HG03565 (cell line): ENCODE measurements around the gene TSPAN18.

ENCODE experiments used
- ATAC-seq: cut with Tn5 transposase; IDR thresholded peaks from one replicate; pipeline ENCODE4 v1.9.1; 2021; ENCODE audit warnings: mild to moderate bottlenecking, moderate library complexity; ENCODE audit not compliant: unreplicated experiment

TSPAN18 gene

DNA sequence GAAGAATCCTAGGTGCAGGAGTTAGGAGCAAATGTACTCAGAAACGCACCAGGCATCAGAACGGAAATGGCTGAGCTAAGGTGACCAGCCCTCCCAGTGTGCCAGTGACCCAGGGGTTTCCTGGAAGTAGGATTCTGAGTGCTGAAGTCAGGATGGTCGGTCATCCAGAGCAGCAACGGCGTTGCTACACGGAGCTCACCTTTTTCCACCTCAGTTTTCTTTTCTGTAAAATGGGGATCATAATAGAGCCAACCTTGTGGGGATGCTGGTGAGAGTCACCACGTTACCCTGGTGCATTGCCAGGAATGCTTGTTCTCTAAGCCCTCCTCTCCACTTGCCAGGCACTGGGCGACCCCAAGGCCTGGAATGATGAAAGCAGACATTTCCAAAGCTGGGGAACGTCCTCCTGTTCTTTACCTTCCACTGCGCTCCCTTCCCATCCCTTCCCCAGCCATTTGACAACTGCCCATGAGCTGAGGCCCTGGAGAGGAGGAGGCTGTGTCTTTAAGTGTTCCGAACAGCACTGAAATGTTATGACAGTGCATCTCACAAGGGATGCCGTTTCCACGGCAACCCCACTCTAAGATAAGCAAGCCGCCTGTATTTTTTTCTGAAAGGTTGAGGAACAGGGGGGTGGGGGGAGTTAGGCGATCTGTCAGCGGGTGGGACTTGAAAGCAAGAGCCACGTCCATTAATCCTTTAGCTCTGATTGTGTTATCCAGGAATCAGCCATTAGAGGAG lies 66.8 kb downstream of the TSPAN18 start:
- no peak for ATAC-seq

GRCh38 chr11:44795803-44796535 lies 69.2 kb downstream of the TSPAN18 start:
- ATAC-seq, result no peak

DNA sequence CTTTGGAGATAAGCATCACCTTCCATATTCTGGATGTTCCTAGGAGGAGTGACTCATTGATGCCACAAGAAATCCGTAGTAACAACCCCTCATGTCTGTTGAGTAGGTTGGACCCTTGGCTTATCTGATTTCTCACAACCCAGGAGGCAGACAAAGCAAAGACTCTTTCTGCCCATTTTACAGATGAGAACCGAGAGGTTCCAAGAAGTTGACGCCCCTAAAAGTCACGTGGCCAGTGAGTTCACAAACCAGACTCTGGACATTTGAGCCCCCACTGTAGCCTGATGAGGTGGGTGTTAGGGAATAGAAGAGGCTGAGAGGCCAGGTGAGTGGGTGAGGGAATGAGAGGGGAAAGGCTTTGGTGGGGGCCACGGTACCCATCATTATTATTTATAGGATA lies 70.3 kb downstream of the TSPAN18 start:
- no peak for ATAC-seq

- ATAC-seq, result no peak
These were observed 71.3 kb downstream of the TSPAN18 start for GRCh38 chr11:44797886-44798606.

DNA sequence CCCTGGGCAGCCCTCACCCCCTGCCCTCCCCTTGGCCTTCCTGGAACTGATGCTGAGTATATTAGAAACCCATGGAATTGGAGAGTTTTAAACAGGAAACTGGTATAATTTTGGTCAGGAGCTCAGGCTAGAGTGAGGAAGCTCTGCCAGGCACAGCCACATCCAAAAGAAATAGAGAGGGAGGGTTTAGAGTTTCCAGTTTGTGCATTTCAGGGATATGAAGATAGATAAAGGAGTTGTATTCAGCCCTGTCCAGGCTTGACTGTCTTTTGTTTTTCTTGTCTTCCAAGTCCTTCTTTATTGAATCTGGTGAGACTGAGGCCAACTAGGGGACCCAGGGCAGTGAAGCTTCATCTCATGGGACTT lies 71.8 kb downstream of the TSPAN18 start:
- ATAC-seq, result no peak

- no peak for ATAC-seq
These were observed 72.2 kb downstream of the TSPAN18 start for GRCh38 chr11:44799012-44799411.

- ATAC-seq, result no peak
These were observed 75.6 kb downstream of the TSPAN18 start for GRCh38 chr11:44802347-44802746.

DNA sequence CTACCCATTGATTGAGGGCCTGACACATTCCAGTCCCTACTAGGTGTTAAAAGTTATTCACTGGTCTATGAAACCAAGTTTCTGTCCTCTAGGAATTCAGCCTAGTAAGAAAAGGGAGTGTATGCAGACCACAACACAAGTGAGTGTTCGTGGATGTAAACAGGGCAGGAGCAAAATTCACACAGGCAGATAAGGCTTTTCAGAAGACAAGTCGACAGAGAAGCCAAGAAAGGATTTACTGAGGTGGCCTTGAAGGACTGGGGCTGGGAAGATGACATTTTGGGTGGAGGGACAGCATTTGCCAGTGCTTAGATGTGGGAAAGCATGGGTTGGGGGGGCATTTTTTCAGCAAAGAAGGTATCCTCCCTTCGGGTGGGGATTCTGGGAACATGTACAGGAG lies 76.2 kb downstream of the TSPAN18 start:
- no peak for ATAC-seq

- no peak for ATAC-seq
These were observed 78.0 kb downstream of the TSPAN18 start for GRCh38 chr11:44804449-44805437.

GRCh38 chr11:44805596-44805995 lies 78.8 kb downstream of the TSPAN18 start:
- no peak for ATAC-seq

DNA sequence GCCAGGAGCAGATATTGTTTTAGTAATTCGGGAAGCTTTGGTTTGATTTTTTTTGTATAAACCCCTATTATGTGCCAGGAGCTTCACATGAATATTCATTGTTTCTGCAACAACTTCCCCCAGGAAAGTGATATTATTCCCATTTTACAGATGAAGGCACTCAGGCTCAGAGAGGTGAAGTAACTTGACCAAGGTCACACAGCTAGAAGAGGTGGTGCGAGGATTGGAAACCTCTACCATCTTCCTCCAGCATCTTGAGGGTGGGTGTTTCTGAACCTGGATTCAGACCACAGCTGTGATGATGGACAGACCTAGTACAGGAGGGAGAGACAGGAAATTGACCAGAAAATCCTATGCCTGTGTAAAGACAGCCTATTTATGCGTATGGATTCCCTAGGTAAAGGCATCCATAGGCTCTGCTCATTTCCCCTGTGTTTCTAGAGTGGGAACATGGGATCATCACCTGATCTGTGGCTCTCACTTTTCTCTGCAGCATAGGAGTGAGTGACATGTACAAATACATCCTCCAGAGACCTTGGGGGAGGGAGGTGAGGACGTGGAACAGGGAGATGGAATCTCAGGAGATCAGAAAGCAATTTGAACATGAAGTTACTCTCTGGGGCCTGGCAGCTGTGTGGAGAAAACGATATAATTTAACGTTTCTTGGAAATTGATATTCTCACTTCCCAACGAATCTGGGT lies 81.4 kb downstream of the TSPAN18 start:
- no peak for ATAC-seq

DNA sequence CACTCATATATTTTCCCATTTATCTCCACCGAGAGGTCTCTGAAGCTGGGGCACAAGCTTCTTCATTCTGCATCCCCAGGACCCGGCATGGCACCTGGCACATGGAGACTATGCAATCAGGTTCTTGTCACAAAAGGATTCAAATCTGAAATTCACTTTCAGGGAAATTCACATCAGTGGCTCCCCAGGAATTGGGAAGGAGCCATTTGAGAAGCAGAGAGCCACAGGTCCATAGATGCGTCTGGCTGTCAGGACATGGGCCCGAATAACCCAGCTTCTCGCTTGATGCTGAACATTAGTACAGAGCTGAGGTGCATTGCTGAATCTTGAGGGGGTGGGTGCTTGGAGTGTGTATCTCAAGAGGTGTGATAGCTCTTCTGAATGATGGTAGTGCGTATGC lies 82.5 kb downstream of the TSPAN18 start:
- ATAC-seq, result no peak

GRCh38 chr11:44811841-44812448 lies 85.2 kb downstream of the TSPAN18 start:
- no peak for ATAC-seq

DNA sequence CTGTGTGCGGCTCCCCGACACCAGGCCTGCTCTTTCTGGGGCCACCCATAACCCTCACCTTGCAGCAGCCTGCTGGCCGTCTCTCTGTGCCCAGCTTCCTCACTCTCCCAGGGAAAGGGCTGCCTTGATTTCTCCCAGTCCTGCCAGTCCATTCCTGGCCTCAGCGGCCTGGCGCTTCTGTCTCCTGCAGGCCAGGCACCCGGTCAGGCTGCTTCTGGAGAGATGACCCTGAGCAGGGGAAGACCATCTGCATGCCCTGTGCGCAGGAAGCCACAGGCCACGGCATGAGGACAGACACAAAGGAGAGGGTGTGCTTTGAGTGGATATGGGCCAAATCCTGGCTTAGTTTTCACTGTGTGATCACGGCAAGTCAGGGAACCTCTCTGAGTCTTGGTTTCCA lies 86.2 kb downstream of the TSPAN18 start:
- ATAC-seq, result no peak

DNA sequence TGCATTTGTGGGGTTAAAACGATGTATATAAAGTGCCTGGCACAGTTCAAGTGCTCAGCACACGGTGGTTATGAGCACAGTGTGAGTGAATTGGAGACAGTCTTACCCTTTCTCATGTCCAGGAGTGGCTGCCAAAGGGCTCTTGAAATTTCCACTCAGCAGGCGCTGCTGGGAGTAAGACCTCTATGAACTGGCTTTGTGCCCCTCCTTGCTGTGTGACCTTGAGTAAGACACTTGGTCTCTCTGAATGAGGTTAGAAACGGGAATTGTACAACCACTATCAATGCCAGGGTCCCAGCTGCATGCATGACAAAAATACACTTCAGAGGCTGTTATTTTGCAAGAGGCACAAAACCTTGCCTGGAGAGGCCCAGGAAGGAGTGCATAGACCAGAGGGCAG lies 86.6 kb downstream of the TSPAN18 start:
- no peak for ATAC-seq

DNA sequence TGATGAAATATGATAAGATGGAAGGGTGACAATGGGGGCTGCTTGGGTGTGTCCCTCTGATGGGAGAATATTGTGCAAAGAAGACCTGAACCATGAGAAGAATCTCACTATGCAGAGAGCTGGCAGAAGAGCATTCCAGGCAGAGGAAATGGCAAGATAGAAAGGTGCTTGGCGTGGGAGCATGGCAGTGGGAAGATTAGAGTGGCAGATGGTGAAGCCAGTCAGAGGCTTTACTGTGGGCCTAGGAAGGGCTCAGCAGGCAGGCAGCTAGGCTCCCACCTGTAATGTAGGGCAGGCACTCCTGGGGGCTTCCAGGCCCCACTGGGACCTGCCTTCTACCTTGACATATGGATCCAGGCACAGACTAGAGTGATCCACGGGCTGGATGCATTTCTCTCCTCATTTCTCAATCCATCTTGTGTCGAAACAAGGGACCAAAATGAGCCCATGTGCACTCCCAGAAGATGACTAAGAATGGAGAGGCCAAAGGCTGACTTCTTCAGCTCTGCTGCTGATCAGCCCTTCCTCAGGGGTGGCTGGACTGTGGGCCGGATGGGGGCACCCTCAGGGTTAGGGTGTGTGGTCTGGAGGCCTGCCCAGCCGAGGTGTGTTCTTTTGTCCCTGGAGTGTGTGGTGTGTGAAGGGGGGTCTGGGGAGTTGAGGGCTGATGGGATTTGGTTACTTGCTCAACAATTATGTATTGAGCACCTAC lies 88.3 kb downstream of the TSPAN18 start:
- ATAC-seq, result no peak

GRCh38 chr11:44815917-44816456 lies 89.2 kb downstream of the TSPAN18 start:
- ATAC-seq, result no peak

- no peak for ATAC-seq
These were observed 90.0 kb downstream of the TSPAN18 start for GRCh38 chr11:44816761-44817160.
